Measurements from ENCODE around the gene WDR81. TPM values are rescaled to one million over a fixed set of nuclear protein-coding genes. Genes with fewer than 3 reads are reported as not detected.

Gene WDR81
- total RNA-seq, result 1 to 10 TPM; 7.0 to 8.0 TPM

DNA sequence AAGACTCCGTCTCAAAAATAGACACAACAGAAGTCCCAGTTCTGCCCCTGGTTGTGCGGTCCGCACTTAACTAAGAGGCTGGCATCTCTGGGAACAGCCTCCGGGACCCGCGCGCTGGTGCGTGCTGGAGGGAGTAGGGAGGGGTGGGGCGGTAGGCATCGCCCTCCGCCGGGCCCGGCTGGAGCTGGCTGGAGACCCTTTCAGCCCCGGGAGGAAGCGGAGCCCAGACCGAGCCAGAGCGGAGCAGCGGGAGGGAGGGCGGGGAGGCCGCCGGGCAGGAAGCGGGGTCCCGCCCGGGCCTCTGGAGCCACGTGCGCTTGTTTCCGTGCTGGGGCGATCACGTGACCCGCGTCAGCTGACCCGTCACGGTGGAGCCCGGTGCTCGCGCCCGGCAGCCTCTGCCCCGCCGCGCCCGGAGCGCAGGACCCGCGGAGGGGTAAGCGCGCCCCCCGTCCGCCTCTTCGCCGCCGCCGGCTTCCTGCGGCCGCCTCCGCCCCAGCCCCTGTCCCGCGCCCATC, at the start of gene WDR81:
Gene WDR81, plus strand, starts transcription at position 354 of the 518 bp plus-strand sequence. CDS start 256 bp downstream, outside the sequence.
- Mint-ChIP-seq H3K36me3 (ENCODE audit: low read depth) (peaks cover 1% of the 10 kb centered on the region), H3K27ac (peak within 1 kb of the TSS; percentile 80), H3K9me3 (no peaks in the 10 kb centered on the region), H3K4me1 (ENCODE audit: low read depth) (peaks cover 35% of the 10 kb centered on the region), H3K27me3 (no peaks in the 10 kb centered on the region), H3K4me3 (peak within 1 kb of the TSS; percentile 72)
- intact Hi-C loops (cut with micrococcal nuclease), result loop anchor here (10.0 kb wide), 1 partner anchor 50 kb away; no protein-coding TSS in a partner anchor
- TF ChIP-seq, protein P1, sequence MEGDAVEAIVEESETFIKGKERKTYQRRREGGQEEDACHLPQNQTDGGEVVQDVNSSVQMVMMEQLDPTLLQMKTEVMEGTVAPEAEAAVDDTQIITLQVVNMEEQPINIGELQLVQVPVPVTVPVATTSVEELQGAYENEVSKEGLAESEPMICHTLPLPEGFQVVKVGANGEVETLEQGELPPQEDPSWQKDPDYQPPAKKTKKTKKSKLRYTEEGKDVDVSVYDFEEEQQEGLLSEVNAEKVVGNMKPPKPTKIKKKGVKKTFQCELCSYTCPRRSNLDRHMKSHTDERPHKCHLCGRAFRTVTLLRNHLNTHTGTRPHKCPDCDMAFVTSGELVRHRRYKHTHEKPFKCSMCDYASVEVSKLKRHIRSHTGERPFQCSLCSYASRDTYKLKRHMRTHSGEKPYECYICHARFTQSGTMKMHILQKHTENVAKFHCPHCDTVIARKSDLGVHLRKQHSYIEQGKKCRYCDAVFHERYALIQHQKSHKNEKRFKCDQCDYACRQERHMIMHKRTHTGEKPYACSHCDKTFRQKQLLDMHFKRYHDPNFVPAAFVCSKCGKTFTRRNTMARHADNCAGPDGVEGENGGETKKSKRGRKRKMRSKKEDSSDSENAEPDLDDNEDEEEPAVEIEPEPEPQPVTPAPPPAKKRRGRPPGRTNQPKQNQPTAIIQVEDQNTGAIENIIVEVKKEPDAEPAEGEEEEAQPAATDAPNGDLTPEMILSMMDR (IDR thresholded peaks at IDR 0.05), result no peak
- POLR2A ChIA-PET, result interaction anchor here (0.8 to 2.0 kb wide), 6 partner anchors 9 to 68 kb away, joined by 3 to 6 read pairs (median 4); no protein-coding TSS in a partner anchor
- ATAC-seq, result peak; percentile 78
- DNase-seq, result peak; percentile 95
- CTCF ChIA-PET, result interaction anchor here (1.0 kb wide), 1 partner anchor 59 kb away, joined by 3 read pairs; no protein-coding TSS in a partner anchor

DNA sequence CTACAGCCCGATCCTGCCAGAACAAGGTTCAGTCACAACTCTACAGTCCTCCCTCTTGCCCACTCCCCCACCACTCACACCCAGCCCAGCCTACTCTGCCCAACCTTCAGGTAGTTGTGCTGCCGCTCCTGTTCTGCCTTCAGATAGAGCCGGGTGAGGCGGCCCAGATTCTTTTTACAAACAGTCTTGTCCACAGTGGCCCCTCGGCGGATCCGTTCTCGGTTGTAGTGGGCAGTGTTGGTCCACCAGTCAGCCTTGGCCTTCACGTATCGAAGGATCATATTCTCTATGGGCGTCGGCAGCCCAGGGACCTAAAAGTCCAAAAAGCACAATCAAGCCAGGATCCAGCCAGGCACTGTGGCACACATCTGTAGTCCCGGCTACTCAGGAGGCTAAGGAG, 48.1 kb upstream of the WDR81 start:
- DNase-seq, result no peak
- H3K4me1 Mint-ChIP-seq (ENCODE audit: low read depth), result peaks cover 9% of the 10 kb centered on the region
- no peak overlapping the region for H3K27ac Mint-ChIP-seq
- H3K9me3 Mint-ChIP-seq, result no peaks in the 10 kb centered on the region
- H3K36me3 Mint-ChIP-seq (ENCODE audit: low read depth), result peaks cover 76% of the 10 kb centered on the region
- POLR2A ChIA-PET, result no interaction called here
- CTCF ChIA-PET, result no interaction called here
- no peak overlapping the region for H3K4me3 Mint-ChIP-seq
- no peak for ATAC-seq
- no peaks in the 10 kb centered on the region for H3K27me3 Mint-ChIP-seq
- intact Hi-C loops (cut with micrococcal nuclease), result no loop called here
- TF ChIP-seq, protein P1 (IDR thresholded peaks at IDR 0.05), result no peak

DNA sequence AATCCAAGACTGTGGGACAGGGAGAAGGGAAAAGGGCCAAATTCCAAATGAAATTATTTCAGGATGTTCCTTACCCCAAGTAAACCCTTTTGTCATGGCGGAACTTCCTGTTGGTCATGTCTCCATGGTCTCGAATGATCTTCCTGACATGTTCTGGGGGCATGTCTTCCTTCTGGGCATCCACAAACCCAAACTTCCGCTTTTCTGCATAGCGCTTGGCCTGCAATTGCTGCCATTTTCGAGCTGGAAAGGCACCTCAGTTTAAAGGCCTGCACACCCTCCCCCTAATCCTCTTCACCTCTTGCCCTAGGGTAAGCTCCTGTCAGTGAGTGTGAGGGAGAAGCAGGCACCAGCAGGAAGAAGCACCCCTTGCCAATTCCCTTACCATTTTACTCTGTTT, 41.0 kb upstream of the WDR81 start:
- peak overlapping the region; percentile 96 for H3K4me3 Mint-ChIP-seq
- ATAC-seq (no peak), DNase-seq (no peak)
- TF ChIP-seq, protein P1 (IDR thresholded peaks at IDR 0.05), result no peak
- intact Hi-C loops (cut with micrococcal nuclease), result no loop called here
- H3K36me3 Mint-ChIP-seq (ENCODE audit: low read depth), result peaks cover 54% of the 10 kb centered on the region
- H3K27me3 Mint-ChIP-seq, result no peaks in the 10 kb centered on the region
- ChIA-PET CTCF (interaction anchor here (1.0 to 2.3 kb wide), 6 partner anchors 14 to 109 kb away, joined by 3 to 14 read pairs (median 4); no protein-coding TSS in a partner anchor), POLR2A (interaction anchor here (0.7 to 2.7 kb wide), 7 partner anchors 10 to 151 kb away, joined by 3 to 28 read pairs (median 5); no protein-coding TSS in a partner anchor)
- no peaks in the 10 kb centered on the region for H3K9me3 Mint-ChIP-seq
- H3K27ac Mint-ChIP-seq, result peak overlapping the region; percentile 93
- H3K4me1 Mint-ChIP-seq (ENCODE audit: low read depth), result peaks cover 32% of the 10 kb centered on the region

DNA sequence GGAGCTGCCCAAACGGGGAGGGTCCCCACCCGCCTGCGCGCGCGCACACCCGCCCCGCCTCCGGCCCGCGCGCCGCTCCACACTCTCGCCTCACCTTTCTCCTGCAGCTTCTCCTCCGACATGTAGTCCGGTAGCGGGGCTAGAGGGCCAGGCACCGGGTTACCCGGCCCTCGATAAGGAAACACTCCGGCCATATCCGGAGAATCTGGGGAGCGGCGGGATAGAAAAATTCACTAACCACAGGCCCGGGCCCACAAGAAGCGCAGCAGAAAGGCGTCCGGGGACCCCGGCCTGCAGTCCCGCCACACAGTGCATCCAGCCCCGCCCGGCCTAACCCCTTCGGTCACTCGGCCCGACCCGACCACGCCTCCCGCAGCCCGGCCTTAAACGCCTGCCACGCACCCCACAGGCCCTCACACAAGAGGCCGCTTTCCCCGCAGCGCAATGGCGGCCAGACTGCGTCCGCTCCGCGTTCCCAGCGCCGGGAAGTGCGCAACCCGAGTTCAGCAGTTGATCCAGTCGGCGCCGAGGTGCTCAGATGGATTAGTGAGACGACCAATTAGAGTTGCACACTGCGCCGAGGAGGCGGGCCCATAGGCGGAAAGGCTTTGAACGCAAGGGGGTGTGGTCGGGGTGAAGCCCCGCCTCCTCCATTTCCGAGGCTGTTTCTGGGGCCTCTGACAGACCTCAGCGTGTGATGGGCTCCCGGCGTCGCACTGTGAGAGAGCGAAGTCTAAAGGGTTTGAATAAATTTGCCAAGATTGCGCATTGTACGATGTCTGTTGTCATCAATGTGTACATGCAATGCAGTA, 39.9 kb upstream of the WDR81 start, which contains the start of gene PRPF8:
Gene PRPF8, minus strand, starts transcription at position 490 of the 812 bp plus-strand sequence. Its CDS starts 296 bp downstream, at position 194.
- H3K27ac Mint-ChIP-seq, result peak within 1 kb of the TSS; percentile 93
- intact Hi-C loops (cut with micrococcal nuclease), result no loop called here
- POLR2A ChIA-PET, result interaction anchor here (0.6 to 2.7 kb wide), 9 partner anchors 11 to 229 kb away, joined by 3 to 28 read pairs (median 5); partner anchors contain the start of gene CRK
- TF ChIP-seq, protein P1 (IDR thresholded peaks at IDR 0.05), result no peak
- peak within 1 kb of the TSS; percentile 96 for H3K4me3 Mint-ChIP-seq
- peak; percentile 100 for ATAC-seq
- H3K27me3 Mint-ChIP-seq, result no peaks in the 10 kb centered on the region
- DNase-seq, result peak; percentile 99
- H3K9me3 Mint-ChIP-seq, result no peaks in the 10 kb centered on the region
- H3K4me1 Mint-ChIP-seq (ENCODE audit: low read depth), result peaks cover 32% of the 10 kb centered on the region
- peaks cover 48% of the 10 kb centered on the region for H3K36me3 Mint-ChIP-seq (ENCODE audit: low read depth)
- CTCF ChIA-PET, result interaction anchor here (1.1 to 2.3 kb wide), 4 partner anchors 16 to 110 kb away, joined by 4 to 14 read pairs (median 4); no protein-coding TSS in a partner anchor

All from activated CD8-positive, alpha-beta T cell treated with anti-CD3 and anti-CD28 coated beads for 36 hours (primary cell).